IMR-90 (cell line): ENCODE data around the gene ZBTB7B.

Source experiments
- MAFK ChIP-seq: IDR thresholded peaks from 2 replicates; pipeline ENCODE4 v1.6.1; 2012; ENCODE audit warnings: low read depth, low read length, improper control_type of control experiment
- MXI1 ChIP-seq: IDR thresholded peaks from 2 replicates; pipeline ENCODE4 v1.6.1; 2012; ENCODE audit warnings: low read depth, mild to moderate bottlenecking, low read length, moderate library complexity, borderline replicate concordance
- POLR2A ChIP-seq: IDR thresholded peaks from 2 replicates; pipeline ENCODE4 v1.6.1; 2012; ENCODE audit warnings: mild to moderate bottlenecking, low read depth, low read length
- RAD21 ChIP-seq: IDR thresholded peaks from 2 replicates; pipeline ENCODE4 v1.6.1; 2012; ENCODE audit warnings: low read length, improper control_type of control experiment
- TF ChIP-seq, protein P1 (sequence below): fragments of 150-350 bp; IDR thresholded peaks from 2 replicates; pipeline ENCODE4 v1.6.1; 2016; ENCODE audit warnings: low read depth, mild to moderate bottlenecking, low read length, moderate library complexity, borderline replicate concordance
- TF ChIP-seq, protein P2 (sequence below): conservative IDR thresholded peaks from 2 replicates; pipeline ENCODE4 v1.5.1; 2012; ENCODE audit warnings: mild to moderate bottlenecking, low read depth, low read length, improper control_type of control experiment

DNA sequence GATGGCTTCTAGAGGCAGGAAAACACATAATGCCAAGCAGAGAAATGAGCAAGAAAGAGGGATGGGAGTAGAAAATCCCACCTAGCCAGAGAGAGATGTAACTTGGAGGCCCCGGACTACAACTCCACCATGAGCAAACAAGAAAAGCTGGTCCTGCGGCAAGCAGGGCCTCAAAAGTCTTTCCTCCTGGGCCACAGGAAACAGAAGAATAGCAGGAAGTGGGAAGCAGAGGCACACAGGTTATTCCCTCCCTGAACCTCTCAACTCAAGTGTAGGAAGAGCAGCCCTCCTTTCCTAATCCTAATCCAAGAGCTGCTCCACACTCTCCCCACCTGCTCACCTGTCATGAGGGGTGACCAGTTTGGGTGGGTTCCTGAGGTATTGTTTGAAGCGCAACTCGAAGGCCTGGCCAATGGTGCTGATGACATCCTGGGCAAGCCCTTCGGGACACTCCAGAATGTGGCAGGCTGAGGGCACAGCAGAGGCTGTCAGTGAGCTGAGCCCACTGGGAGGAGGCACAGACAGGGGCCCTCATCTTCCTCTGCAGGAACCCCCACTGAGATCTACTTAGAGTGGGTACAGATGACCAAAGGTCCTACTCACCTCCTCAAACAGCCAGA lies 35.2 kb upstream of the ZBTB7B start:
- TF ChIP-seq, protein P1, sequence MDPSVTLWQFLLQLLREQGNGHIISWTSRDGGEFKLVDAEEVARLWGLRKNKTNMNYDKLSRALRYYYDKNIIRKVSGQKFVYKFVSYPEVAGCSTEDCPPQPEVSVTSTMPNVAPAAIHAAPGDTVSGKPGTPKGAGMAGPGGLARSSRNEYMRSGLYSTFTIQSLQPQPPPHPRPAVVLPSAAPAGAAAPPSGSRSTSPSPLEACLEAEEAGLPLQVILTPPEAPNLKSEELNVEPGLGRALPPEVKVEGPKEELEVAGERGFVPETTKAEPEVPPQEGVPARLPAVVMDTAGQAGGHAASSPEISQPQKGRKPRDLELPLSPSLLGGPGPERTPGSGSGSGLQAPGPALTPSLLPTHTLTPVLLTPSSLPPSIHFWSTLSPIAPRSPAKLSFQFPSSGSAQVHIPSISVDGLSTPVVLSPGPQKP = no peak
- TF ChIP-seq MXI1 (no peak), POLR2A (no peak), MAFK (no peak), RAD21 (no peak)
- TF ChIP-seq, protein P2, sequence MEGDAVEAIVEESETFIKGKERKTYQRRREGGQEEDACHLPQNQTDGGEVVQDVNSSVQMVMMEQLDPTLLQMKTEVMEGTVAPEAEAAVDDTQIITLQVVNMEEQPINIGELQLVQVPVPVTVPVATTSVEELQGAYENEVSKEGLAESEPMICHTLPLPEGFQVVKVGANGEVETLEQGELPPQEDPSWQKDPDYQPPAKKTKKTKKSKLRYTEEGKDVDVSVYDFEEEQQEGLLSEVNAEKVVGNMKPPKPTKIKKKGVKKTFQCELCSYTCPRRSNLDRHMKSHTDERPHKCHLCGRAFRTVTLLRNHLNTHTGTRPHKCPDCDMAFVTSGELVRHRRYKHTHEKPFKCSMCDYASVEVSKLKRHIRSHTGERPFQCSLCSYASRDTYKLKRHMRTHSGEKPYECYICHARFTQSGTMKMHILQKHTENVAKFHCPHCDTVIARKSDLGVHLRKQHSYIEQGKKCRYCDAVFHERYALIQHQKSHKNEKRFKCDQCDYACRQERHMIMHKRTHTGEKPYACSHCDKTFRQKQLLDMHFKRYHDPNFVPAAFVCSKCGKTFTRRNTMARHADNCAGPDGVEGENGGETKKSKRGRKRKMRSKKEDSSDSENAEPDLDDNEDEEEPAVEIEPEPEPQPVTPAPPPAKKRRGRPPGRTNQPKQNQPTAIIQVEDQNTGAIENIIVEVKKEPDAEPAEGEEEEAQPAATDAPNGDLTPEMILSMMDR = no peak
